Dedifferentiated amniotic fluid mesenchymal stem cell (primary cell): ENCODE results near the gene ULBP1.
"Not testable (repeated sequence)": the region's sequence is repeated elsewhere in the genome, so short reads cannot be mapped to it uniquely, and the experiment has no call there.

Experiments used
- DNase-seq: peaks from one replicate; pipeline ENCODE4 v3.0.0-alpha.2; 2016; ENCODE audit errors: extremely low spot score

The ULBP1 gene

DNA sequence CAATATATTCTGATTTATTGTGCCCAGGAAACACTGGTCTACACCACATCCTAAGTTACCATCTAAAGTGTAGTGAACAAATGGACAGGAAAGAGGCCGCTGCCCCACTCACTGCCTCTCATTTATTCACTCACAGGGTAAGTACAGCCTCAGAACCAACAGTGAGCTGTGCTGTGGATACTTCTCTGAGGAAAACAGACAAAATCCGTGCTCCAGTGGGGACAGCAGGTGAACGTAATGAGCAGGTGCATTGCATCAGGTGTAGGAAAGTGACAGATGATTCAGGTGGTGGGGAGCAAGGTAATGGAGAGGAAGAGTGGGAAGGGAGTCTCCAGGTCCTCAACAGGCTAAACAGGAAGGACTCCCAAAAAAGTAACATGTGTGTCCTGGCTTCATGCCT lies 30.3 kb upstream of the ULBP1 start:
- no peak for DNase-seq

DNA sequence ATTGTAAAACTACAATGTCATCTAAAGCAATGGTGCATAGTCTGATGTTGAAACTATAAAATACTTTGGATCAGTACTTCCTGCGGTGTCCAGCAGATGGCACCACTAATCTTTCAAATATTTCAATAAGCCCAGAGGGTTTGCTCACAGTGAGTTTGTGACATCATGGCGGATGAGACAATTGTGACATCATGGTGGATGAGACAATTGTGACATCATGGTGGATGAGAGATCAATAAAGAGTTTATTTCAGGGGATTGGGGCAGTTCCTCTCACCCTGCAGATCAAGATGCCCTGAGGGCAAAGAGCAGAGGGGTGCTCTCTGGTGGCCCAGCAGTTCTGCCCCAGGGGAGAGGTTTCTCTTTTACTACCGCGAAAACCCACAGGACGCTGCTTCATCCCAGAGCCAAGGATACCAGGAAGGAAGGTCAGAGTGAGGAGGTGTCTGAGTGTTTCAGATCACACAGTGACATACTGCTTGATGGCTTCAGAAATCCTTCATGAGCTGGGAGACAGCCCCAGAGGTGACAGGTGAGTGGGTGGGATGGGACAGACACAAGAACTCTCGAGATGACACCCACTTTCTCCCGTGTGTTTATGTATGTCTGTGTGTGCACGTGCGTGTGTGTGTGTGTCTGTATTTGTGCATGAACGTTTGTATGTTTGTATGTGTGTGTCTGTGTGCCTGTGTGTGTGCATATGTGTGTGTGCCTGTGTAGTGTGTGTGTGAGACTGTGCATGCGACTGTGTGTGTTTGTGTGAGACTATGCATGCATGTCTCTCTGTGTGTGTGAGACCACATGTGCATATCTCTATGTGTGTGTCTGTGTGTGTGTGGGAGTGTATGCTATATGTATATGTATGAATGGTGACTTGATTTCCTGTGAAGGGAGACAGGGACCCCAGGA lies 29.2 kb upstream of the ULBP1 start:
- DNase-seq = peak; percentile 81

DNA sequence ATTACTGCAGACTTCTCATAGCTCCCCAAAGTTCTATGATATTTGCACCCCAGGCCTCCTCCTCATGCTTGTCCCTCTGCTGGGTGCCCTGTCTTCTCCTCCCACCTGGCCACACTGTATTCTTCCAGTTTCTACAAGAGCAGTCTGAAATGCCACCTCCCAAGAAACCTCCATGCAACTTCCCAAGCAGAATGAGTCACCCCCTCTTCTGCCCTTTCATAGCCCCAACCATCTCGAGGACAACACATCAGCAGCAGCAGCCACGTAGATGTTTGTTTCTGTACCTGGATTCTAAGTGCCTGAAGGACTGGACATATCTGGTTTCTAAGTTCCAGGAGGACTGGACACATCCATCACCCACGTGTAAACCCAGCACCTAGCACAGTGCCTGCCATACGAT lies 28.5 kb upstream of the ULBP1 start:
- DNase-seq = no peak

DNA sequence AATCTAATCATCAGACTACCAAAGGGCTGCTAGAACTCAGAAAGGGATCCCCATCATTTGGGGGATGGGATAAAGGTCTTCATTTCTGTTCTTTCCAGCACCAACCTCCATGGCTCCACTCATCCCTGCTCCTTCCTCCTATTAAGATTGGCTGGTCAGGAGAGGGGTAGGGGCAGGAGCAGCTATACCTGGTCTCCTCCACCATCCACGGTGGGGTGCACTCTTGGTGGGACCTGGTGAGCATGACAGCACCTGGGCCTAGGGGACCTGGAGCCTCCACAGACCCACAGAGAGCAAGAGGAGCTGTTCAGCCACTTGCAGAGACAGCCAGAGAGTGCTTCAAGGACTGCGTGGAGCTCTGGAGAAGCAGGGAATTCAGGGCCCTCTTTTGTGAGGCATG lies 28.1 kb upstream of the ULBP1 start:
- DNase-seq = no peak

DNA sequence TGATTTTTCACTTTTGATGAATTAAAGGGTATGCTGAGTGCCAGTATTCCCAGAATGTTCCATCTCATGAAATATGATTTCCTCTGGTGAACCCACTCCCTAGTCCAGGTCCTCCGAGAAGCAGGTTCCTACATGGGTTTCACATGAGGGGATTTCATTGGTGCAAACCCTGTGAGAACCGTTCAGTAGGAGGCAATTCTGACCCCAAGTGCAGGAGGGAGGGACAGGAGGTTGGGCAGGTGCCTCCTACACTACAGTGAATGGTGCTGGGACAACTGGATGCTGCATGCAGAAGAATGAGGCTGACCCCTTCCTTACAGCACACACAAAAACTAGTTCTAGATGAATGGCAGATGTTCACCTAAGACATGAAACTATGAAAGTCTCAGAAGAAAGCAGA lies 27.0 kb upstream of the ULBP1 start:
- DNase-seq = no peak

DNA sequence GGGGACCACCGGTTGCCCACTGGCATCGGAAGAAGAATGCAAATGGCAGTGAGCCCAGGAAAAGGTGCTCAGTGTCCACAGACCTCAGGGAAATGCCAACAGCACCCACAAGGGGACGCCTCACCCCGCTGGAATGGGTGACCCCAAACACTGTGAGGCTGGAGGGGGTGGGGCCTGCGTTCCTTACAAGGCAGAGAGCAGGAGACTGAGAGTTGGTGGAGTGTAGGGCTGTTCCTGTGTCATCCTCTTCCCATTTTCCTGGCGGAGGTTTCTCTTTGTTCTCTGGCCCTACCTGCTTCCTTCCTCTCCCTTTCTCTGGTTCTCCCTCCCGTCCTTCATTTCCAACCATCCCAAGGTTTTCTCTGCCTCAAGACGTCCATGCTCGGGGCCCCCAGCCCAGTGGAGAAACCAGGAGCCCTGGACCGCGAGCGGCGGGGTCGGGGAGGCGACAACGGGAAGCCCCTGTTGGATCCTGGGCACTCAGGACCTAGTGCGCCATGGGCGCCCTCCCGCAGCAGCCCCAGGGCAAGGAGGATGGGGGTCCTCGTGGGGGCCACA lies 25.7 kb upstream of the ULBP1 start:
- DNase-seq = not testable (repeated sequence)

DNA sequence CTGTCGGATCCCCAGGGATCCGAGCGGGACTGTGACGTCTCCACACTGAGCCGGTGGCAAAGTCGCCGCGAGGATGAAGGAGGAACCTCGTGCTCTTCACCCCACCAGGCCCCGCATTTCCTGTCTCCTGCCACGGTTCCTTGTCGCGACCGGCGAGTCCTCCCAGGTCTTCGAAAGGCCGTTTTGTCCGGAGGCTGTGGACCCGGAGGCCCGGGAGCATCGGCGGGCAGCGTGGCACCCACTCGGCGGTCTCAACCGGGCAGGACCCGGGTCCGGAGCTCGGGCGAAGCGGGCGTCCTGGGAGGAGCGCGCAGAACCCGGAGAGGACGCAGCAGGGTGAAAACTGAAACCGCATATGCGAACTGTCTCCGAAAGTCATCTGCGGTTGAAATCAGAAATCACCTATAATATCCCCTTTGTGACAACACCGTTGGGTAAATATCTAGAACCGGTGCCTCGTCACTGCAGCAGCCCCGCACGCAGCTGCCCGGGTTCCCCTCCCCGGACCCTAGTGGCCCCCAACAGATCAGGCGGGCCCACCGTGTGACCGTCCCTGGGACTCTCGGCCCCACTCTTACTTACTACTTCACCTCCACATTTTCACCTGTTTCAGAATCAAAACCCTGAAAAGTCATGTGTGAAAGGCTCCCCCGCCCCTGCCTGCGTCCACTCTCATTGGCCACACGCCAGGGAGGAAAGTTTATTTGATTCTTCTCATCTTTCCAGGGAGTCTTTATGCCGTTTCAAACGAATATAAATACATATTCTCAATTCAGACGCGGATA lies 25.0 kb upstream of the ULBP1 start:
- DNase-seq = no peak

DNA sequence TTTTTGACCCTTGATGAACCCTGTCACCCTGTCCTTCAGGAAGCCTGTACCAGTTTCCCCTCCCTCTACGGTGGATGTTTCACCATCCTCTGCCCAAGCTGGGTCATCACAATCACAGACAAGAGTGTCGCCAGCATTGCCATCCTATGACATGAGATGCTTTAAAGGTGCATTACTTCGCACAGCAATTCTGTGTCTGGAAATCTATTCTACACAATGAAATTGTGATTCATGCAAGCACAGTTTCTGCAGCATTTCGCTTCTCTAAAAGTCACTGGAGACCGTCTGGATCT lies 24.4 kb upstream of the ULBP1 start:
- DNase-seq = no peak

DNA sequence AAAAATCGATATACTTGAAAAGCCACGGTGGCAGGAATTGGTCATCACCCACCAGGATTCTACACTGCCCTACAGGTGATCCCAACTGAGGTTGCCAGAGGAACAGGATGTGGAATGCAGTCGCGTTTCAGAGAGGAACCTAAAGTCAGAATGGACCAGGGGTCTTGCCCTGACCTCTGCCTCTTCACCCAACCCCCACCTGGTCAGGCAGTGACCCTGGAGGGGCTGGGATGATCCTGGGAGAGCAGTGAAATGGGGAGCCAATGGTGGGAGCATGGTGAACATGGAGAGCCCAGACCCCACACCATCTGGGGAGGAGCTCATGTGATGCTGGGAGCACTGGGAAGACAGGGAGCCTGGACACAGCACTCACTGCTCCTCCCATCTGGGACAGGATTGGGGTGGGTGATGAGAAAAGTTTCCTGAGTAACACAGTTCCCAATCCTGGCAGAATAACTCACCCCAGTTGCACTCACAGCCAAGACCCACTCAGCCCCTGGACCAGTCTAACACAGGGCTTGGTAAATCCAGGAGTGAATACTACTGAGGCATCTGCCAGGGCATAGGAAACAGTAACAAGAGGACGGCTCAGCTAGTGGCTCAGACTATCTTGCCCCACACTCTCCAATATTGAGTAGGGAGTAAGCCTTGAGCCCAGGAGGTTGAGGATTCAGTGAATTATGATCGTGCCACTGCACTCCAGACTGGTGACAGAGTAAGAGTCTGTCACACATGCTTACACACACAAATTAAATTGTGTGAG lies 23.7 kb upstream of the ULBP1 start:
- DNase-seq = no peak

DNA sequence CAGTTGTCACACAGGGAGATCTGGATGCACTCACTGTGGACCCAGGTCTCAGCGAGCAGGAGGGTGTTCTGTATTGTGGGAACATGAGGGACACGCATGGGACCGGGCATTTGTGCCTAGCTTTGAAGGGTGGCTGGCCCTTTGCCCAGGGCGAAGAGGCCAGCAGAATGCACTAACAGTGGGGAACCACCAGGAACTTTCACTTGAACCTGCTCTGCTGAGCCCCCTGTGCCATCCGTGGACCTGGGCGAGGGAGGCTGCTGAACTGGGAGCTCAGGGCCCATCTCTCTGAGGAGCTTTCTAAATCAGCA lies 23.1 kb upstream of the ULBP1 start:
- no peak for DNase-seq

DNA sequence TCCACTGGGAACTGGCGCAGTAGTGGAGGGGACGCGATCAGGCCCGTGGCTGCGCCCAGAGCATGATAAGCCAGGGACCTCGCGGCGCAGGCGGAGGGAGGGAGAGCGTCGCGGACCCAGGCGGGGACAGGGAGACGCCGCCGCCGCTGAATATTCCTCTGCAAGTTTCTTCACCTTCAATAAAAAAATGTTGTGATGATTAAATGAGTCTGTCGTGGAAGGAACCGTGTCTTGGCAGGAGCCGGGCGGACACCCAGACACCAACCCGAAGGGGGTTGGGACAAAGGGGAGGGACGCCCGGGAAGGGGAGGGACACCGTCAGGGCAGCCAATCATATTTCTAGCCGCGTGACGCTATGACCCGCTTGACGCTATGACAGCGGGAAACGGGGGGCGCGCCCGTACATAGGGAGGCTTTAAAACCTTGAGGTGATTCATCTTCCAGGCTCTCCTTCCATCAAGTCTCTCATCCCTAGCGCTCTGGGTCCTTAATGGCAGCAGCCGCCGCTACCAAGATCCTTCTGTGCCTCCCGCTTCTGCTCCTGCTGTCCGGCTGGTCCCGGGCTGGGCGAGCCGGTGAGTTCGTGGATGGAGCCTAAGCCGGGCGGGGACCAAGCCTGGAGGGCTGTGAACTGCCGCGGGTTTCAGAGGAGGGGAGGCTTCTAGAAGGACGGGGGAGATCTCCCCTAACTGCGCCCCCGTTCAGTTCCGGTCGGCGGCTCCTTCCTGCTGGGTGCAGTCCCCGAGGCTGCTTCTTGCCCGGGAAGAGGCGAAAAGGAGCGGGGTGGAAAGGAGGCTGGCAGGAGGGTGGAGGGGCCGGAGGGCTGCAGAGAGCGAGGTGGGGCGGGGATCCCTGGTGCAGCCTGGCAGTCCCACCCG lies 21.9 kb upstream of the ULBP1 start, which contains the start of gene ULBP2:
Gene ULBP2 (plus strand): TSS at position 432 of the 878 bp plus-strand sequence. CDS start 59 bp downstream, at position 491.
- peak; percentile 82 for DNase-seq

DNA sequence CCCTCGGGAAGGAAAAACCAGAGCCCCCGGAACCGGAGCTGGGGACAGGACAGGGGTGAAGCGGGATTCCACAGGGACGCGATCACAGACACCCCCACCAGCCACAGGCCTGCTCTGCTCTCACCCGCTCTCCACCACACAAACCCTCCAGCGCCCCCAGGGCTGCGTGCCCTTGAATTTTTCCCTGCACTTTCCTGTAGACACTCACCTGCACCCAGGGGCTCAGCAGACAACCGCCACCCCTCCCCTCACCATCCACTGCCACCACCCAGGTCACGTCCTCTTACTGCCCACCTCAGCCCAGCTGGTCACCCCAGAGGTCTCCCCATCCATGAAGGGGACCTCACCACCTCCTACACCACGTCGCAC lies 21.3 kb upstream of the ULBP1 start:
- no peak for DNase-seq

DNA sequence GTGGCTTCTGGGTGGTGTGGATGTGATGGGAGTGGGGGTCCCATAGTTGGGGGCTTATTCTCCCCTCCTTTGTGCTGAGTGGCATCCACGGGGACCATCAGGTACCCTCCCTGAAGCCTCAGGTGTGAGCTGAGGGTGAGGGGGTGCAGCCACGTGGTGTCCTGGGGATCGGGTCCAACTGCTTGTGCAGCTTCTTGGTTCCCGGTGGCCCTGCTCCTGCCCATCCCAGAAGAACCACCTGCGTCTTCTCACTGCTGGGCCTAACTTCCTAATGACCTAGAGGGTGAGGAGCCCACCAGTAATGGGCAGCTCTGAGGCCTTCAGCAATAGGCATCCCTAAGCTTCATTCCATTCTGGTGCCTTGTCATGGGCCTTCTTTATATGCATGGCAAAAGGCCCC lies 20.4 kb upstream of the ULBP1 start:
- not testable (repeated sequence) for DNase-seq

DNA sequence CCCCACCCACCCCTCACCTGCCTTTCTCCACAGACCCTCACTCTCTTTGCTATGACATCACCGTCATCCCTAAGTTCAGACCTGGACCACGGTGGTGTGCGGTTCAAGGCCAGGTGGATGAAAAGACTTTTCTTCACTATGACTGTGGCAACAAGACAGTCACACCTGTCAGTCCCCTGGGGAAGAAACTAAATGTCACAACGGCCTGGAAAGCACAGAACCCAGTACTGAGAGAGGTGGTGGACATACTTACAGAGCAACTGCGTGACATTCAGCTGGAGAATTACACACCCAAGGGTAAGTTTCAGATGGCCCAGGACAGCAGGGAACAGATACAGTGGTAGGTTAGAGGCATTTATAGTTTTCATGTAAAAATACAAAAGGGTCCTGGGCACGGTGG lies 18.5 kb upstream of the ULBP1 start:
- not testable (repeated sequence) for DNase-seq

DNA sequence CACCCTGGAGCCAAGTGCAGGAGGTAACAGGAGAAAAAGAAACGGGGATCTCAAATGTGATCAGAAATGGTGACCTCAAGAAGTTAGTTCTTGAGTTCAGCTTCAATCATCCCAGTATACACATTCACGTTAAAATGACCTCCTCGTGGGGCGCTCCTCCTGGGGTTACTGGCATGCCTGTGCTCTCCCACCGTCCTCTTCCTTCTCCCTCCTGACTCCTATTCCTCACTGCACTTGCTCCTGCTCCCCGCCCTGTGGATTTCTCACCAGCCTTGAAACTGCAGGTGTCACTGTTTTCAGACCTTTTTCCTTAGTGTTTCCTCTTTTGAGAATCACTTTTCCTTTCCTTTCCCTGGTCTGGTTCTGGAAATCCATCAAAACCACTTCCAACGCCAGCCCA lies 17.1 kb upstream of the ULBP1 start:
- not testable (repeated sequence) for DNase-seq

DNA sequence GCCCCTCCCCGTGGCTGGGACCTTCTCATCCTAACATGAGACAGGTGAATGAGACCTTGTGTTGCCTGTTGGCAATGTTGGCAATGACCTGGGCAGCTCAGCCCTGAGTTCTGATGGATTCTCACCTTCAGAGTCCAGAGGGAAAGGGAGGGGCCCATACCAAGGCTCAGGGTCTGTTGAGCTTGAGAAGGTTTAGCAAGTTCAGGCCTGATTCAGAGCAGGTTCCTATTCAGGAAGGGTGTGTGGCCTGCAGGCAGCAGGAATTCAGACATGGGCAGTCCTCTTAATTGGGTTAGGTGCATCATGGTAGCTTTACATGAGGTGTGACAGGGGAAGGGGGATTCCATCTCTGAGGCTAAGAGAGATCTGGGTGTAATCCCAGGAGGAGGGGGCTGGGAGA lies 16.2 kb upstream of the ULBP1 start:
- not testable (repeated sequence) for DNase-seq

DNA sequence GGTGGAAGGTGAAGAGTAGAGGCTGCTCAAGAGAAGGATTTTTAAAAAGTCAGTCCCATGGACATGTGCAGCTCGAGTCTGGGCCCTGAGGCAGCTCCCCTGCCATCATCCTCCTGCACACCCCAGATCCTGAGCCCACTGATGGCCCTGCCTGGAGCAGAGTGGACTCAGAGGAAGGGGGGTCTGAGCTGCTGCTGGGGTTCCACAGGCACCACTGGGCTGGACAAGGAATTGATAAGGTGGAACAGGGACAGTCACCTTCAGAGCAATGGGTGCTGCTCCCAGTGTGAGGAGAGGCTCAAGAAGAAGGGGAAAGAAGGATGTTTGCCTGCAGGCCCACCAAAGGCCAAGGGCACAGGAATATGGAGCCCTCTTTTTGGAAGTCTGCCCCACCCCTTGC lies 15.7 kb upstream of the ULBP1 start:
- no peak for DNase-seq

DNA sequence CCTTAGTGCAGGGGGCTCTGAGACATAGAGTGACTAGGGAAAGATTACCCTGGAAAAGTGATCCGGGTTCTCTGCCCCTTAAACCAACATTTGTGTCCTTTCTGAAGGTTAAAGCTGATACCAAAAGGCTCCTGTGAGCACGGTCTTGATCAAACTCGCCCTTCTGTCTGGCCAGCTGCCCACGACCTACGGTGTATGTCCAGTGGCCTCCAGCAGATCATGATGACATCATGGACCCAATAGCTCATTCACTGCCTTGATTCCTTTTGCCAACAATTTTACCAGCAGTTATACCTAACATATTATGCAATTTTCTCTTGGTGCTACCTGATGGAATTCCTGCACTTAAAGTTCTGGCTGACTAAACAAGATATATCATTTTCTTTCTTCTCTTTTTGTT lies 15.1 kb upstream of the ULBP1 start:
- no peak for DNase-seq

DNA sequence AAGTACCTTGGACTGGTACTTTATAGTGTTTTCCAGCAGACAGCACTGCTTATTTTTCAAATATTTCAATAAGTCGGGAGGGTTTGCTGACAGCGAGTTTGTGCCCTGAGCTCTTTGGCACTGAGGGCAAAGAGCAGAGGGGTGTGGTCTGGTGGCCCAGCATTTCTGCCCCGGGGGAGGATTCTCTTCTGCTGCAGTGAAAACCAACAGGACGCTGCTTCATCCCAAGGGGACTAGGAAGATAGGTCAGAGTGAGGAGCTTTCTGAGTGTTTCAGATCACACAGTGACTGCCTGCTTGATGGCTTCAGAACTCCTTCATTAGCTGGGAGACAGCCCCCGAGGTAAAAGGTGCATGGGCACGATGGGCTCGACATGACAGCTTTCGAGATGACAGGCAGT lies 13.3 kb upstream of the ULBP1 start:
- no peak for DNase-seq

DNA sequence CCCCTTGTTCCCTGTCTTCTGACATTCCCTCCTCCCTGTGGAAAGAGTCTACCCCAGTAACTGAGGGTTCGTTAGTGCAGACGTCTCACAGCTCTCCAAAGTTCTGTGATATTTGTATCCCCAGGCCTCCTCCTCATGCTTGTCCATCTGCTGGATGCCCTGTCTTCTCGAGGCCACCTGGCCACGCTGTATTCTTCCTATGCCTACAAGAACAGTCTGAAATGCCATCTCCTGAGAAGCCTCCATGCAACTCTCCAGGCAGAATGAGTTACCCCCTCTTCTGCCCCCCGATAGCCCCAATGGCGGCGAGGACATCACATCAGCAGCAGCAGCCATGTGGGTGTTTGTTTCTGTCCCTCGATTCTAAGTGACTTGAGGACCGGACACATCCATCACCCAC lies 12.6 kb upstream of the ULBP1 start:
- DNase-seq = no peak

DNA sequence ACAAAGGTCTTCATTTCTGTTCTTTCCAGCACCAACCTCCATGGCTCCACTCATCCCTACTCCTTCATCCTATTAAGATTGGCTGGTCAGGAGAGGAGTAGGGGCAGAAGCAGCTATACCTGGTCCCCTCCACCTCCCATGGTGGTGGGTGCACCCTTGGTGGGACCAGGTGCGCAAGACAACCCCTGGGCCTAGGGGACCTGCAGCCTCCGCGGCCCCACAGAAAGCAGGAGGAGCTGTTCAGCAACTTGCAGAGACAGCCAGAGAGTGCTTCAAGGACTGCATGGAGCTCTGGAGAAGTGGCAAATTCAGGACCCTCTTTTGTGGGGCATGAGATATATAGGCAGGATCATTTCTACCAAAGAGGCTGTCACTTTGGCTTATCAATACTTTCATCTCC lies 12.1 kb upstream of the ULBP1 start:
- DNase-seq = no peak
